ENCODE data around the gene SLC7A7. TPM values are rescaled to one million over a fixed set of nuclear protein-coding genes. Genes with fewer than 3 reads are reported as not detected.

The SLC7A7 gene
- total and polyA plus RNA-seq, 9 of the 15 experiments (the other 6 are each of a cell fraction or from before 2014, with no cell fraction given): 0.07 to 0.68 (median 0.41) TPM

- peak; percentile 69 for TF ChIP-seq BRD9 (IDR thresholded peaks at IDR 0.05; ENCODE audit: low read depth, partially characterized antibody)
- no peak for TF ChIP-seq CHD7 (IDR thresholded peaks at IDR 0.05; ENCODE audit: low read depth, low read length)
- TF ChIP-seq, protein P1, sequence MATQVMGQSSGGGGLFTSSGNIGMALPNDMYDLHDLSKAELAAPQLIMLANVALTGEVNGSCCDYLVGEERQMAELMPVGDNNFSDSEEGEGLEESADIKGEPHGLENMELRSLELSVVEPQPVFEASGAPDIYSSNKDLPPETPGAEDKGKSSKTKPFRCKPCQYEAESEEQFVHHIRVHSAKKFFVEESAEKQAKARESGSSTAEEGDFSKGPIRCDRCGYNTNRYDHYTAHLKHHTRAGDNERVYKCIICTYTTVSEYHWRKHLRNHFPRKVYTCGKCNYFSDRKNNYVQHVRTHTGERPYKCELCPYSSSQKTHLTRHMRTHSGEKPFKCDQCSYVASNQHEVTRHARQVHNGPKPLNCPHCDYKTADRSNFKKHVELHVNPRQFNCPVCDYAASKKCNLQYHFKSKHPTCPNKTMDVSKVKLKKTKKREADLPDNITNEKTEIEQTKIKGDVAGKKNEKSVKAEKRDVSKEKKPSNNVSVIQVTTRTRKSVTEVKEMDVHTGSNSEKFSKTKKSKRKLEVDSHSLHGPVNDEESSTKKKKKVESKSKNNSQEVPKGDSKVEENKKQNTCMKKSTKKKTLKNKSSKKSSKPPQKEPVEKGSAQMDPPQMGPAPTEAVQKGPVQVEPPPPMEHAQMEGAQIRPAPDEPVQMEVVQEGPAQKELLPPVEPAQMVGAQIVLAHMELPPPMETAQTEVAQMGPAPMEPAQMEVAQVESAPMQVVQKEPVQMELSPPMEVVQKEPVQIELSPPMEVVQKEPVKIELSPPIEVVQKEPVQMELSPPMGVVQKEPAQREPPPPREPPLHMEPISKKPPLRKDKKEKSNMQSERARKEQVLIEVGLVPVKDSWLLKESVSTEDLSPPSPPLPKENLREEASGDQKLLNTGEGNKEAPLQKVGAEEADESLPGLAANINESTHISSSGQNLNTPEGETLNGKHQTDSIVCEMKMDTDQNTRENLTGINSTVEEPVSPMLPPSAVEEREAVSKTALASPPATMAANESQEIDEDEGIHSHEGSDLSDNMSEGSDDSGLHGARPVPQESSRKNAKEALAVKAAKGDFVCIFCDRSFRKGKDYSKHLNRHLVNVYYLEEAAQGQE (IDR thresholded peaks at IDR 0.05; ENCODE audit: borderline replicate concordance): peak; percentile 92
- TF ChIP-seq, protein P1 (CRISPR knock-in tag; IDR thresholded peaks at IDR 0.05; ENCODE audit: low read depth): no peak
- TF ChIP-seq, protein P2, sequence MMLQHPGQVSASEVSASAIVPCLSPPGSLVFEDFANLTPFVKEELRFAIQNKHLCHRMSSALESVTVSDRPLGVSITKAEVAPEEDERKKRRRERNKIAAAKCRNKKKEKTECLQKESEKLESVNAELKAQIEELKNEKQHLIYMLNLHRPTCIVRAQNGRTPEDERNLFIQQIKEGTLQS (IDR thresholded peaks at IDR 0.05): peak; percentile 88
- TF ChIP-seq, protein P2 (CRISPR knock-in tag; conservative IDR thresholded peaks at IDR 0.05): peak; percentile 36; the same call in 1 of the 2 replicates
- peak; percentile 39; the same call in 1 of the 2 replicates for TF ChIP-seq ZBTB7A (IDR thresholded peaks at IDR 0.05; ENCODE audit: borderline replicate concordance, control insufficient read depth, low read depth, low read length)
Measured at GRCh38 chr14:22822571-22823098, 7.4 kb upstream of the SLC7A7 start (continued).
